IMR-90 (cell line): ENCODE data around the gene MEN1. TPM values are rescaled to one million over a fixed set of nuclear protein-coding genes. Genes with fewer than 3 reads are reported as not detected.

Experiments
- ATAC-seq: fragments of 200-7000 bp; cut with Tn5 transposase; 2 replicates; pipeline ENCODE4 v1.9.1; 2020; ENCODE audit warnings: low read depth, mild to moderate bottlenecking, moderate library complexity
- BruUV-seq: library from RNA; stranded (reverse); fragments of 400-500 nt; replicated peaks from 2 replicates; lab custom pipeline; 2021; lab: Mats Ljungman, UMichigan
- CTCF ChIA-PET: fragments of 300-600 bp; formaldehyde crosslinking; extraction: SDS; loops from one replicate; lab custom pipeline; 2021; ENCODE audit warnings: antibody characterized with exemption; lab: Yijun Ruan, JAX
- POLR2A ChIA-PET: fragments of 300-600 bp; sonication (Branson Sonifier 250); formaldehyde crosslinking; loops from one replicate; lab custom pipeline; 2022; ENCODE audit warnings: antibody characterized with exemption; ENCODE audit not compliant: unreplicated experiment; lab: Charles Lee
- DNase-seq: peaks from one replicate; pipeline ENCODE4 v3.0.0; 2013
- H2AFZ ChIP-seq: replicated peaks from 2 replicates; pipeline ENCODE3; 2013; ENCODE audit warnings: low read length, mild to moderate bottlenecking; ENCODE audit not compliant: poor library complexity
- H2AK5ac ChIP-seq: 2 replicates; pipeline ENCODE4 v1.6.1; 2013; ENCODE audit warnings: low read depth, low read length, inconsistent platforms
- H2AK9ac ChIP-seq: replicated peaks from 2 replicates; pipeline ENCODE3; 2013; ENCODE audit warnings: mild to moderate bottlenecking, low read depth, low read length, moderate library complexity; ENCODE audit not compliant: poor library complexity
- H2BK120ac ChIP-seq: 2 replicates; pipeline ENCODE4 v1.6.1; 2013; ENCODE audit warnings: low read depth, low read length, inconsistent platforms
- H2BK15ac ChIP-seq: 3 replicates; pipeline ENCODE4 v1.6.1; 2013; ENCODE audit warnings: low read depth, low read length, inconsistent platforms
- H2BK20ac ChIP-seq: 2 replicates; pipeline ENCODE4 v1.6.1; 2013; ENCODE audit warnings: low read depth, mild to moderate bottlenecking, inconsistent platforms, low read length, moderate library complexity
- H2BK5ac ChIP-seq: 2 replicates; pipeline ENCODE4 v1.6.1; 2013; ENCODE audit warnings: mild to moderate bottlenecking, low read depth, low read length, inconsistent platforms; ENCODE audit not compliant: poor library complexity, severe bottlenecking
- H3K14ac ChIP-seq: replicated peaks from 2 replicates; pipeline ENCODE4 v1.6.1; 2013; ENCODE audit warnings: low read depth, low read length, inconsistent platforms
- H3K18ac ChIP-seq: 2 replicates; pipeline ENCODE4 v1.6.1; 2013; ENCODE audit warnings: low read depth, low read length, control low read depth
- H3K23ac ChIP-seq: 2 replicates; pipeline ENCODE4 v1.6.1; 2013; ENCODE audit warnings: low read depth, low read length, inconsistent platforms
- H3K27ac ChIP-seq: 2 replicates; pipeline ENCODE4 v1.5.1; 2013; ENCODE audit warnings: mild to moderate bottlenecking, control low read depth, low read length; ENCODE audit not compliant: insufficient read depth
- H3K27me3 ChIP-seq: 2 replicates; pipeline ENCODE4 v1.6.1; 2013; ENCODE audit warnings: low read length; ENCODE audit not compliant: control insufficient read depth, insufficient read depth
- H3K36me3 ChIP-seq: 2 replicates; pipeline ENCODE4 v1.6.1; 2013; ENCODE audit warnings: low read length, mixed read lengths; ENCODE audit not compliant: control insufficient read depth, insufficient read depth
- H3K4ac ChIP-seq: 2 replicates; pipeline ENCODE4 v1.6.1; 2013; ENCODE audit warnings: low read depth, low read length, inconsistent platforms
- H3K4me1 ChIP-seq: 2 replicates; pipeline ENCODE4 v1.6.1; 2013; ENCODE audit warnings: low read length, mixed read lengths; ENCODE audit not compliant: control insufficient read depth, insufficient read depth
- H3K4me2 ChIP-seq: 2 replicates; pipeline ENCODE4 v1.6.1; 2013; ENCODE audit warnings: low read depth, mild to moderate bottlenecking, control low read depth, low read length, moderate library complexity
- H3K4me3 ChIP-seq: 2 replicates; pipeline ENCODE4 v1.5.1; 2013; ENCODE audit warnings: low read depth, mild to moderate bottlenecking, control low read depth, low read length, moderate library complexity; ENCODE audit not compliant: insufficient read depth
- H3K56ac ChIP-seq: 2 replicates; pipeline ENCODE4 v1.6.1; 2013; ENCODE audit warnings: low read length, inconsistent platforms; ENCODE audit not compliant: insufficient read depth; ENCODE audit errors: extremely low read depth
- H3K79me1 ChIP-seq, 2 experiments: 2 replicates each; pipeline ENCODE4 v1.6.1; 2013; ENCODE audit warnings: low read length in 2 of 2, inconsistent platforms in 1 of 2, low read depth in 1 of 2
- H3K9ac ChIP-seq: 2 replicates; pipeline ENCODE4 v1.6.1; 2013; ENCODE audit warnings: low read depth, low read length, control low read depth
- H3K9me1 ChIP-seq: 2 replicates; pipeline ENCODE4 v1.6.1; 2013; ENCODE audit warnings: low read length, inconsistent platforms; ENCODE audit not compliant: insufficient read depth
- H3K9me3 ChIP-seq: 2 replicates; pipeline ENCODE4 v1.6.1; 2013; ENCODE audit warnings: low read length; ENCODE audit not compliant: control insufficient read depth, insufficient read depth
- H4K20me1 ChIP-seq: 2 replicates; pipeline ENCODE4 v1.6.1; 2013; ENCODE audit warnings: low read length, inconsistent platforms; ENCODE audit not compliant: insufficient read depth
- H4K5ac ChIP-seq: 2 replicates; pipeline ENCODE4 v1.6.1; 2013; ENCODE audit warnings: mild to moderate bottlenecking, low read depth, low read length, control low read depth
- H4K8ac ChIP-seq, 2 experiments: 2 replicates each; pipeline ENCODE4 v1.6.1; 2013; ENCODE audit warnings: low read depth in 2 of 2, low read length in 2 of 2, control low read depth in 1 of 2, inconsistent platforms in 1 of 2
- H4K91ac ChIP-seq: 2 replicates; pipeline ENCODE4 v1.6.1; 2013; ENCODE audit warnings: low read depth, low read length, inconsistent platforms; ENCODE audit not compliant: insufficient read depth
- BHLHE40 ChIP-seq: fragments of 150-350 bp; IDR thresholded peaks from 2 replicates; pipeline ENCODE4 v1.6.1; 2016; ENCODE audit warnings: mild to moderate bottlenecking, low read depth, low read length
- MXI1 ChIP-seq: IDR thresholded peaks from 2 replicates; pipeline ENCODE4 v1.6.1; 2012; ENCODE audit warnings: low read depth, mild to moderate bottlenecking, low read length, moderate library complexity, borderline replicate concordance
- POLR2A ChIP-seq: IDR thresholded peaks from 2 replicates; pipeline ENCODE4 v1.6.1; 2012; ENCODE audit warnings: mild to moderate bottlenecking, low read depth, low read length
- RFX5 ChIP-seq: IDR thresholded peaks from 2 replicates; pipeline ENCODE4 v1.8.0; 2012; ENCODE audit warnings: low read depth, mild to moderate bottlenecking, low read length, moderate library complexity
- USF2 ChIP-seq: fragments of 150-350 bp; IDR thresholded peaks from 2 replicates; pipeline ENCODE4 v1.6.1; 2017; ENCODE audit warnings: mild to moderate bottlenecking, antibody characterized with exemption, low read length, low read depth
- WGBS, 2 experiments: methylation state at CpG; one replicate each; pipeline versions ENCODE4 v1.1.5 to v1.1.7; 2013; ENCODE audit warnings: missing lambda C conversion rate in 2 of 2; ENCODE audit not compliant: insufficient read length in 1 of 2; ENCODE audit errors: extremely low coverage in 2 of 2; 5-methylcytosine and 5-hydroxymethylcytosine counted together
- dilution Hi-C: fragments of 300-500 bp; cut with HindIII; formaldehyde crosslinking; loops from one replicate; pipeline ENCODE4 v1.14.3; 2018; ENCODE audit warnings: low sequenced_read_pairs; ENCODE audit not compliant: unreplicated experiment
- in situ Hi-C: fragments of 300-500 bp; cut with MboI; formaldehyde crosslinking; loops from 3 replicates; pipeline ENCODE4 v1.14.3; 2019; ENCODE audit warnings: low sequenced_read_pairs, inconsistent platforms, mixed read lengths
- intact Hi-C: fragments of 100-400 bp; cut with micrococcal nuclease; formaldehyde crosslinking; loops from 2 replicates; pipeline ENCODE4 v1.10.0; 2022
- polyA plus RNA-seq, 3 experiments: library from polyadenylated mRNA; depleted of rRNA; stranded (reverse); fragments of >200 nt; gene quantifications; 2 replicates each; pipeline ENCODE4 v1.2.3, GENCODE V29; 2012; ENCODE audit warnings: low replicate concordance in 1 of 3
- total RNA-seq: library from RNA; depleted of rRNA; stranded (reverse); fragments of >200 nt; gene quantifications from 2 replicates; pipeline ENCODE4 v1.2.3, GENCODE V29; 2012

MEN1 gene
- total and polyA plus RNA-seq, 2 of the 4 experiments (the other 2 are of a cell fraction), result 8.8 to 35.7 TPM

GRCh38 chr11:64831411-64831891 lies 21.1 kb upstream of the MEN1 start:
- no peak overlapping the region for H4K8ac ChIP-seq
- H4K91ac ChIP-seq, result no peak overlapping the region
- no peaks in the 10 kb centered on the region for H3K79me1 ChIP-seq
- dilution Hi-C loops (no loop called here), in situ Hi-C loops (no loop called here), intact Hi-C loops (no loop called here)
- no peak overlapping the region for H3K23ac ChIP-seq
- no peak overlapping the region for H2AFZ ChIP-seq
- no peak overlapping the region for H3K18ac ChIP-seq
- H3K9me3 ChIP-seq, result no peaks in the 10 kb centered on the region
- no peak overlapping the region for H2BK120ac ChIP-seq
- no peaks in the 10 kb centered on the region for H3K9me1 ChIP-seq
- DNase-seq (no peak), ATAC-seq (no peak)
- H3K56ac ChIP-seq, result no peak overlapping the region
- no TSS peak for BruUV-seq
- H3K4me3 ChIP-seq, result no peak overlapping the region
- no peak for TF ChIP-seq MXI1
- no peak for TF ChIP-seq POLR2A
- no peak for TF ChIP-seq RFX5
- no peak for TF ChIP-seq BHLHE40
- no peak for TF ChIP-seq USF2
- no peak overlapping the region for H2BK20ac ChIP-seq
- no peaks in the 10 kb centered on the region for H3K36me3 ChIP-seq
- no peak overlapping the region for H2BK15ac ChIP-seq
- peaks cover 16% of the 10 kb centered on the region; the same call in 1 of the 2 replicates for H3K27me3 ChIP-seq
- H3K4ac ChIP-seq, result no peak overlapping the region
- H3K4me2 ChIP-seq, result no peak overlapping the region
- H4K5ac ChIP-seq, result no peak overlapping the region
- CTCF ChIA-PET, result no interaction called here
- H3K14ac ChIP-seq, result no peak overlapping the region
- H2AK5ac ChIP-seq, result no peak overlapping the region
- H4K20me1 ChIP-seq, result no peaks in the 10 kb centered on the region
- H3K4me1 ChIP-seq, result no peaks in the 10 kb centered on the region
- H2BK5ac ChIP-seq, result no peak overlapping the region
- WGBS, 2 experiments, result 53% methylated on average over 21 of the region's 24 CpGs; no CpG with 5 or more reads in 1 of the 2 experiments
- no peak overlapping the region for H3K27ac ChIP-seq
- no peak overlapping the region for H3K9ac ChIP-seq
- no peak overlapping the region for H2AK9ac ChIP-seq
- POLR2A ChIA-PET, result no interaction called here
